Measurements from ENCODE around the gene NRP2.

The NRP2 gene

DNA sequence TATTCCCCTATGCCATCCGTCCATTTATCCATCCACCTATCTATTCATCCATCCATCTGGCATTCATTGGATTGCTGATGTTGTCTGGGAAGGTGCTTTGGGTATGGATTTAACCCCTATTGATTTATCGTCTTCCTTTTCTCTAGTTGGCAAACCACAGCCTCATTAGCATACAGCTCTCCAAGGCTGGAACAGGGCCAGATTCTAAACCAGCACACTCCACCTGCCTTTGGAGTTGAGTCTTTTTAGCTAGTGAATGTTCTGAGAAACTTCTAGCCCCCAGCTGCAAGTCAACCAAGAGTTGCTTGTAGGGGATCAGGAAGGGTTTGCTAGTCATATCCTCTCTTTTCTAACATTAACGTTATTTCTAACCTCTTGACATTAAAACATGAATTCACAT lies 90.7 kb downstream of the NRP2 start:
- Mint-ChIP-seq H3K9me3 (no peaks in the 10 kb centered on the region), H3K4me3 (no peak overlapping the region), H3K27me3 (peaks cover 16% of the 10 kb centered on the region)

GRCh38 chr2:205773989-205774388 lies 91.7 kb downstream of the NRP2 start:
- no peak for DNase-seq (ENCODE audit: low spot score in 2 of 2)
- H3K4me3 Mint-ChIP-seq: no peak overlapping the region
- H3K4me1 Mint-ChIP-seq: peaks cover 8% of the 10 kb centered on the region
- H3K27ac Mint-ChIP-seq: no peak overlapping the region
- H3K9me3 Mint-ChIP-seq: no peaks in the 10 kb centered on the region
- ATAC-seq (ENCODE audit: low read depth): no peak
- no peaks in the 10 kb centered on the region for H3K36me3 Mint-ChIP-seq
- H3K27me3 Mint-ChIP-seq: peaks cover 20% of the 10 kb centered on the region

More for the DNA sequence above, 90.7 kb downstream of the NRP2 start:
- Mint-ChIP-seq H3K27ac (no peak overlapping the region), H3K4me1 (peaks cover 8% of the 10 kb centered on the region), H3K36me3 (no peaks in the 10 kb centered on the region)
- ATAC-seq (ENCODE audit: low read depth): no peak
- DNase-seq (ENCODE audit: low spot score in 2 of 2): no peak

DNA sequence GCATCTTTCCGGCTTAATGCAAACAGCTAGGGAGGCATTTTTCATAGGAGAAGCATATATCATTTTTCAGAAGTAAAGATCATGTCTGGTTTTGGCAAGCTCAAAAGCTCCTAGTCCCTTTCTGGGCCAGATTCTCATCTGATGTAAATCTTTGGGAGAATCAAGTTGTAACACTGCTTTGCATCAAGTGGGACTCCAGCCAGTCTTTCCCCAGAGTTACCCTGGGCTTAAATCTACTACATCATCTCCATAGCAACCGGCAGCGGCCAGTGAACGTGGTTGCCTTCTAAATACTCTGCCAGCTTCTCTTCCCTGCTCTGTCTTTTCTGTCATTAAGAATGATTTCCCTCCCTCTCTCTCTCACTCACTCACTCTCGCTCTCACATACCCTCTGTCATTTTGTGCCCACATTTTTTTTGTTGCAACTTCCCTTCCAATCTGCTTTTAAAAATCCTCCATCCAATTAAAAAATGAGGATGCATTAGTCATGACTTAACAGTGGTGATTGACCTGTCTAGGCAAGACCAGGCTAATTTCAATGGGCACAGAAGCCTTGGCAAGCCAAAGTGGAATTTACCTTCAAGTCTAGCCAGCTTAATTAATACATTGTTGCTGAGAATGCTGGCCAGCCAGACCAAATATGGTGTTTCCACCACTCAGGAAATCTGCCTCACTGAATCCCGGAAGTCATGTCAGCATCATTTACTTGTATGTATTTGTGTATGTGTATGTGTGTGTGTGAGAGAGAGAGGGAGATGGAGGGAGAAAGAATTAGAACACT lies 93.0 kb downstream of the NRP2 start:
- Mint-ChIP-seq H3K4me1 (peaks cover 8% of the 10 kb centered on the region), H3K9me3 (no peaks in the 10 kb centered on the region), H3K27me3 (peaks cover 20% of the 10 kb centered on the region), H3K4me3 (no peak overlapping the region), H3K36me3 (no peaks in the 10 kb centered on the region), H3K27ac (peak overlapping the region; percentile 22)
- DNase-seq (ENCODE audit: low spot score in 2 of 2) (no peak), ATAC-seq (ENCODE audit: low read depth) (peak; percentile 70)

DNA sequence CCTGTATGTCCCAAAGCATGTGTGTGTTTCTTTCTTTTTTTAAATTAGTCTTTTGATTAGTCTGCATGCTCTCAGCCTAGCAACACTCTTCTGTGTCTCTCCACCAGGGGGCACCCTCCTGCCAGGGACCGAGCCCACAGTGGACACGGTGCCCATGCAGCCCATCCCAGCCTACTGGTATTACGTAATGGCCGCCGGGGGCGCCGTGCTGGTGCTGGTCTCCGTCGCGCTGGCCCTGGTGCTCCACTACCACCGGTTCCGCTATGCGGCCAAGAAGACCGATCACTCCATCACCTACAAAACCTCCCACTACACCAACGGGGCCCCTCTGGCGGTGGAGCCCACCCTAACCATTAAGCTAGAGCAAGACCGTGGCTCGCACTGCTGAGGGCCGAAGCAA lies 93.8 kb downstream of the NRP2 start:
- no peaks in the 10 kb centered on the region for H3K9me3 Mint-ChIP-seq
- DNase-seq (ENCODE audit: low spot score in 2 of 2) (no peak), ATAC-seq (ENCODE audit: low read depth) (no peak)
- H3K4me3 Mint-ChIP-seq: no peak overlapping the region
- no peaks in the 10 kb centered on the region for H3K36me3 Mint-ChIP-seq
- H3K4me1 Mint-ChIP-seq: peaks cover 8% of the 10 kb centered on the region
- H3K27me3 Mint-ChIP-seq: peaks cover 20% of the 10 kb centered on the region
- H3K27ac Mint-ChIP-seq: no peak overlapping the region

- DNase-seq (ENCODE audit: low spot score in 2 of 2) (no peak), ATAC-seq (ENCODE audit: low read depth) (no peak)
- no peak overlapping the region for H3K4me3 Mint-ChIP-seq
- peaks cover 8% of the 10 kb centered on the region for H3K4me1 Mint-ChIP-seq
- H3K36me3 Mint-ChIP-seq: no peaks in the 10 kb centered on the region
- H3K9me3 Mint-ChIP-seq: no peaks in the 10 kb centered on the region
- H3K27ac Mint-ChIP-seq: no peak overlapping the region
- H3K27me3 Mint-ChIP-seq: peaks cover 20% of the 10 kb centered on the region
These were observed 94.4 kb downstream of the NRP2 start for GRCh38 chr2:205776720-205777119.

GRCh38 chr2:205778356-205778755 lies 96.1 kb downstream of the NRP2 start:
- peaks cover 15% of the 10 kb centered on the region for H3K27me3 Mint-ChIP-seq
- no peak overlapping the region for H3K4me3 Mint-ChIP-seq

GRCh38 chr2:205780645-205781044 lies 98.3 kb downstream of the NRP2 start:
- Mint-ChIP-seq H3K27ac (no peak overlapping the region), H3K27me3 (peaks cover 11% of the 10 kb centered on the region), H3K36me3 (no peaks in the 10 kb centered on the region), H3K4me3 (no peak overlapping the region), H3K4me1 (peaks cover 3% of the 10 kb centered on the region), H3K9me3 (no peaks in the 10 kb centered on the region)
- DNase-seq (ENCODE audit: low spot score in 2 of 2) (no peak), ATAC-seq (ENCODE audit: low read depth) (no peak)

More at GRCh38 chr2:205778356-205778755, 96.1 kb downstream of the NRP2 start:
- peaks cover 8% of the 10 kb centered on the region for H3K4me1 Mint-ChIP-seq
- DNase-seq (ENCODE audit: low spot score in 2 of 2) (no peak), ATAC-seq (ENCODE audit: low read depth) (no peak)
- H3K36me3 Mint-ChIP-seq: no peaks in the 10 kb centered on the region
- no peaks in the 10 kb centered on the region for H3K9me3 Mint-ChIP-seq
- no peak overlapping the region for H3K27ac Mint-ChIP-seq

DNA sequence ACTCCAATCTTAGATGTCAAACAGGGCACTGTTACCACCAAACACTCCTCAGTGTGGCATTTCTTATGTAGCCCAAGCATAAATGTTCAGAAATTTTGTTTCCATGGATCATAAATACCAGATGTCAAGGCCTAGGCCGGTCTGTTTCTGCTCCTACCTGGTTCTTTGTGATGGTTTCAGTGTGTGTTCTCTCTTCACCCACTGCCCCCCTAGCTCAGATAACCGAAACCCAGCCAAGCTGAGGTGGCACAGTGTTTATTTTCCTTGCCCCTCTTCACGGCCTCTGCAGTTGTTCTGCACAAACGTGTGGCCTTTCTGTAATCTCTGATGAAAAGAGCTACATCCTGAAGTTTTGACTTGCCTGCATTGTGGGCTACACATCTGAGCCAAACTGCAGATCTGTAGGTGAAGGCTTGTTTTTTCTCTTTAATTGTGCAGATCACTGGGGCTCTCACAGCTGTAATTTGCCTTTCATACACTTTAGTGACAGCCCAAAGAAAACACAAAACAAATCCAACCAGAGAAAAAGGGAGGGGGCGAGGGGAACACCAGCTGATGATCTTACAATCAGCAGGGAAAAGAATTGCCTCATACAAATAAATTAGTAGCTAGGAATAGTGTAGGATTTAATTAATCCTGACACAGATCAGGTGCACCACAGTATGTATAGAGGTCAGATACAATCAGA lies 99.1 kb downstream of the NRP2 start:
- no peaks in the 10 kb centered on the region for H3K36me3 Mint-ChIP-seq
- ATAC-seq (ENCODE audit: low read depth) (no peak), DNase-seq (ENCODE audit: low spot score in 2 of 2) (no peak)
- H3K27ac Mint-ChIP-seq: no peak overlapping the region
- H3K4me3 Mint-ChIP-seq: no peak overlapping the region
- H3K27me3 Mint-ChIP-seq: peaks cover 11% of the 10 kb centered on the region
- no peaks in the 10 kb centered on the region for H3K4me1 Mint-ChIP-seq
- H3K9me3 Mint-ChIP-seq: no peaks in the 10 kb centered on the region

- H3K4me3 Mint-ChIP-seq: no peak overlapping the region
- peaks cover 10% of the 10 kb centered on the region for H3K27me3 Mint-ChIP-seq
- H3K36me3 Mint-ChIP-seq: no peaks in the 10 kb centered on the region
- H3K4me1 Mint-ChIP-seq: no peaks in the 10 kb centered on the region
- ATAC-seq (ENCODE audit: low read depth) (no peak), DNase-seq (ENCODE audit: low spot score in 2 of 2) (no peak)
- H3K9me3 Mint-ChIP-seq: no peaks in the 10 kb centered on the region
- H3K27ac Mint-ChIP-seq: no peak overlapping the region
These were observed 100.6 kb downstream of the NRP2 start for GRCh38 chr2:205782941-205783340.

GRCh38 chr2:205783872-205784499 lies 101.7 kb downstream of the NRP2 start:
- ATAC-seq (ENCODE audit: low read depth) (no peak), DNase-seq (ENCODE audit: low spot score in 2 of 2) (no peak)
- H3K36me3 Mint-ChIP-seq: no peaks in the 10 kb centered on the region
- H3K4me3 Mint-ChIP-seq: no peak overlapping the region
- H3K4me1 Mint-ChIP-seq: no peaks in the 10 kb centered on the region
- no peaks in the 10 kb centered on the region for H3K9me3 Mint-ChIP-seq
- no peak overlapping the region for H3K27ac Mint-ChIP-seq
- peaks cover 6% of the 10 kb centered on the region for H3K27me3 Mint-ChIP-seq

DNA sequence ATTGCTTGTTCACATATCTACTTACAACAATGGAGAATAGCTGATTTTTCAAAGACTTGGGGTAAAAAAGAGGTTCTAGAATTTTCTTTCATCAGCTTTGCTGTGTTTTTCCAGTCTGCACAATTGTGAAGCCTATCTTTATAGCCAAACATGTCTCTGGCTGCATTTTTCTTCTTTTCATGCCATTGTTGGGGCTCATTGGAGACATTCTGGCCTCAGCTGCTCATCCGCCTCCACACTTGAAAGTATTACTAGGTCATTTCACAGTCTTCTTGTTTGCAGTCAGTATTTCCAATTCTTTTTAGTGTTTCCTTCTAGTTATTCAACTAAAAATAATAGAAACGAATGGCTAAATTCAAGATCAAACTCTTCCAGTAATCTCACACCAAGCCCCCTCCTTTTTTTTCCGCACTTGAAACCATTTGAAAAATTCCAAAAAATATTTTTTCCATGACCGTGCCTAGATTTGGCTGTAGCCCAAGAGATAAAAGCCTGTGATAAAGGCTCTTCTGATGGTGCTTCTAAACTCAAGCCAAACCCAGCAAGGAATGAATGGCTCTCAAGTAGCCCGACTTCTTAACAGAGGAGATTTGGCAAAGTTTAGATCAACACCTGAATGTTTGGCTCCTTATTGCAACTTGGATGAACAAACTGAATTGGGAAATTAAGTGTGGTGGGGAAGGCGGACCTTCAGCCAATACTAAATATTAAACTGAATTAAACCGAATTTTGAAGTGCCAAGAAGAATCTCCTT lies 103.4 kb downstream of the NRP2 start:
- Mint-ChIP-seq H3K36me3 (no peaks in the 10 kb centered on the region), H3K9me3 (no peaks in the 10 kb centered on the region), H3K27me3 (peaks cover 6% of the 10 kb centered on the region), H3K4me3 (no peak overlapping the region), H3K27ac (no peak overlapping the region), H3K4me1 (no peaks in the 10 kb centered on the region)
- DNase-seq (ENCODE audit: low spot score in 2 of 2) (no peak), ATAC-seq (ENCODE audit: low read depth) (no peak)

DNA sequence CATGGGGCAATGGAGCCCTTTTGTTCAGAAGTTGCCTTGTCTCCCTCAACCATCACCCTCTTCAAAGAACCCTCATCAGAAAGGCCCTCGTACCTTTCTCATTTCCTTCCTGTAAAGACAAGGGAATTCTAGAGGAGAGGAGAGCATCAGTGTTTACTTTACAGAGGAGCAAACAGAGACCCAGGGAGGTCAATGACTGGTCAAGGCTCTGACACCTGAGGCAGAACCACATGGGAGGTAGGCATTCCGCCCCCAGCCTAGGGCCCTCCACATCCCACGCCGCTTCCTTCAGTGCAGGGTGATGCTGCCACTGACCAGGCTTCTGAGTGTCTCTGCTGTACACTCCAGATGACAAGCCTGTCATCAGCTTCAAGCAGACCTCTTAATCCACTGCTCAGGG lies 104.7 kb downstream of the NRP2 start:
- H3K27ac Mint-ChIP-seq: no peak overlapping the region
- H3K27me3 Mint-ChIP-seq: peaks cover 8% of the 10 kb centered on the region
- ATAC-seq (ENCODE audit: low read depth) (no peak), DNase-seq (ENCODE audit: low spot score in 2 of 2) (no peak)
- H3K36me3 Mint-ChIP-seq: no peaks in the 10 kb centered on the region
- H3K4me3 Mint-ChIP-seq: no peak overlapping the region
- no peaks in the 10 kb centered on the region for H3K4me1 Mint-ChIP-seq
- no peaks in the 10 kb centered on the region for H3K9me3 Mint-ChIP-seq

DNA sequence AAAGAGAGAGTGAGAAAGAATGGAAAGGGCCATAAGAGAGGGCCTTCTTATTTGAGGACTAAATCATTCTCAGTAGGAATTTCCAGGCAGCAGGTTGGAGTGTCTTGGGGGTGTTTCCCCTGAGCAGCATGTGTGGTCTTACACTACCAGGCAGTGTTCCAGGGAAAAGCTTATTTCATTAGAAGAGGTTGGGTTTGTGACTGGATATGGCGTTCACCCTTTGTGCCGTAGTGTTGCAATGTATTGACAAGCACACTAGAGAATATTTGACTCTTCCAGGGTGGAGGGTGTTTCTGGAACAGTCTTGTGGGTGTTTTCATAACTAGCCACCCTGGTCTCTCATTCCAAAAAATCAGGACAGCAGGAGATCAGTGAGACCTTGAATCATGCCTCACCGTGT lies 105.5 kb downstream of the NRP2 start:
- DNase-seq (ENCODE audit: low spot score in 2 of 2): no peak
- peaks cover 8% of the 10 kb centered on the region for H3K27me3 Mint-ChIP-seq
- no peaks in the 10 kb centered on the region for H3K9me3 Mint-ChIP-seq
- no peaks in the 10 kb centered on the region for H3K4me1 Mint-ChIP-seq
- no peak for ATAC-seq (ENCODE audit: low read depth)
- H3K27ac Mint-ChIP-seq: no peak overlapping the region
- H3K36me3 Mint-ChIP-seq: no peaks in the 10 kb centered on the region
- H3K4me3 Mint-ChIP-seq: no peak overlapping the region

DNA sequence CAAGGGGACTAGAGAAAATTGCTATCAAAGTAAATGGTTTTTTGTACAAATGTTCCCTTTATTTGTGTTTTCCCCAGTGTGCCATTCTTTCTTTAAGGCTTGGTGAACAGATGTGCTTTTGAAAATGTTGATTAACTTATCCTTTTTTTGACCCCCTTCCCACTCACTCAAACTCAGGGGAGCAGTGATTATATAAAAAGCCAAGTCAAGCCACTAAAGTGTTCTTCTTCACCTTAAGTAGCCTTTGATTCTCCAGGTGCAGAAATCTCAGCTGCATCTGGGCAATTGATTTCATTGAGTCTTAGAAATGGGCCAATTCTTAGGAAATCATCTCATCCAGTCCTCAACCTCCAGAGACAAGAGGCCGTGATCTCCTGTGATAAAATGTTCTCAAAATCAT lies 107.6 kb downstream of the NRP2 start:
- no peak overlapping the region for H3K4me3 Mint-ChIP-seq

More for the DNA sequence above, 107.6 kb downstream of the NRP2 start:
- ATAC-seq (ENCODE audit: low read depth) (no peak), DNase-seq (ENCODE audit: low spot score in 2 of 2) (no peak)
- Mint-ChIP-seq H3K4me1 (no peaks in the 10 kb centered on the region), H3K27ac (no peak overlapping the region), H3K27me3 (peaks cover 5% of the 10 kb centered on the region), H3K9me3 (no peaks in the 10 kb centered on the region), H3K36me3 (no peaks in the 10 kb centered on the region)
